Stimulated activated CD4-positive, alpha-beta T cell treated with anti-CD3 and anti-CD28 coated beads, TNF-alpha, amount 100 ng/mL, for 24 hours (primary cell): ENCODE results near the gene HIC1.
A peak's percentile ranks its signal among the peaks of the same experiment; 100 is the strongest.

Experiments used
- DNase-seq, 3 experiments: peaks; one replicate each; pipeline ENCODE4 v3.0.0-alpha.2; 2020; ENCODE audit warnings: low read depth in 3 of 3

HIC1 gene

DNA sequence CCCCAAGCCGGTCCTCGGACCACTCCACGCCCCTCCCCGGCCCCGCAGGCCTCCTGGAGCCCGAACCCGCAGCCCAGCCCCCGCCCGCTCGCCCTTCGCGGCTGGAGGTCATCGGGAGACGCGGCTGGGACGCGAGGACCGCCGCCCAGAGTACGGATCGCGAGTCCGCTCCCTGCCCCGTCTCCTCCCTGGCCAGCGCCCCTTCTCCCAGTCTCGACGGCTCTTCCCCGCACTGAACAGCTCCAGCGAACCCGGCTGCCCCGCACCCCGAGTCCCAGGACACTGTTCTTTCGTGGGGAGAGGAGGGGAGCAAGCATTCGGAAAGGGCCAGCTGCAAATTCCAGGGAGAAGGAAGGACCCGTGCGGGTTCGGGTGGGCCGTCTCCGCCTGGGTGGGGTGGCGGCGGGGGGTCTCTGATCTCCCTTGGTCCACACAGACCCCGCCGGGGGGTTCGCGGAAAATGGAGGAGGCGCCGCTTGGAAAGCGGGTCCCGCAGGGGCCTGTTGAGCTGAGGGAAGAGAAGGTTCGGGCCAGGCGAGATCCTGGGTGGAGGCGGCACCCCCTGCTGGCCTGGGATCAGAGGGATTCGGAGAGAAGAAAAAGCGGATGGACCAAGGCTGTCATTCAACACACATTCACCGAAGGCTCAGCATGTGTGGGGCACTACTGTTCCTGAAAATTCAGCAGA is 29.1 kb upstream of the HIC1 start:
- peak in 1 of 3 experiments; percentile 26 for DNase-seq

DNA sequence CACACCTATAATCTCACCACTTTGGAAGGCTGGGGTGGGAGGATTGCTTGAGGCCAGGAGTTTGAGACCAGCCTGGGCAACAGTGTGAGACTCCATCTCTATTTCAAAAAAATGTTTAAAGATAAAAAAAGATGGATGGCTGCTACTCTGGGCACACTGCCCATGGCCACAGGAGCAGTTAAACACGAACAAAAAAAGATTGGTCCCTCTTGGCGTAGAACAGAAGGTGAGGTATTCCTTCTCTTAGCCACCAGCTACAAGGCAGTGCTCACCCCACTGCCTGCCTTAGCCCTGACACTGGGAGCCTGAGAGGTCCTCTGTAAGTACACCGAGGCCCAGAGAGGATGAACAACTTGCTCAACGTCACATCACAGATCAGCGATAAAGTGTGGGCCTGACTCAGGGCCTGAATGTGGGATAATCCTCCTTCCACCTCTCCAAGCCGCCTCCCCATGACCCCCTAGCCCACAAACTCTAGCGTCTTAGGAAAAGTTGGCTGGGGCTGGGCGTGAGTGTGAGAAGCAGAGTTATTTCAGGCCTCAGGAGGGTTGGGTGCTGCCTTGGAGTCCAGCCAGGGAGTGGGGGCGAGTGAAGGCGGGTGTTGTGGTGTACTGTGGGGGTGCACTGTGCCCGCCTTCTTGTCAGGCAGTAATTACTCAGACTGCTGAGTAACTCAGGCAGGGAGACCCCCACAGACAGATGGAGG is 27.2 kb upstream of the HIC1 start:
- DNase-seq: no peak

DNA sequence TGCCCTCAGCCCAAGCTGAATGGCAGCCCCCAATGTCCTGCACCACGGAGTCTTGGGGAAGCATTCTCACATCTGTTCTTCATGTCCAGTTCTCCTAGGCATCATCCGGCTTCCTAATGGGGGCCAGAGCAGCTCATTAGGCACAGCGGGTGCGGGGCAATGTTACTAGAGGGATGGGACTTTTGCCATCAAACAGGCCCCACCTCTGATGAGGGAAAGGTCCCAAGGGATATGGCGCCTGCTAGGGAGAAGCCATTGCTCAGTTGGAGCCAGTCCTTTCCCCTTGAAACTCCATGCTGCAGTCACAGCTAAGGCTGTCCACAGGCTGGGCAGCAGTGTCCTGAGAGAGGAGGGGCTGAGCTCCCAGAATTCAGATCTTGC is 26.7 kb upstream of the HIC1 start:
- DNase-seq: no peak

GRCh38 chr17:2028737-2029136 is 26.2 kb upstream of the HIC1 start:
- no peak for DNase-seq

DNA sequence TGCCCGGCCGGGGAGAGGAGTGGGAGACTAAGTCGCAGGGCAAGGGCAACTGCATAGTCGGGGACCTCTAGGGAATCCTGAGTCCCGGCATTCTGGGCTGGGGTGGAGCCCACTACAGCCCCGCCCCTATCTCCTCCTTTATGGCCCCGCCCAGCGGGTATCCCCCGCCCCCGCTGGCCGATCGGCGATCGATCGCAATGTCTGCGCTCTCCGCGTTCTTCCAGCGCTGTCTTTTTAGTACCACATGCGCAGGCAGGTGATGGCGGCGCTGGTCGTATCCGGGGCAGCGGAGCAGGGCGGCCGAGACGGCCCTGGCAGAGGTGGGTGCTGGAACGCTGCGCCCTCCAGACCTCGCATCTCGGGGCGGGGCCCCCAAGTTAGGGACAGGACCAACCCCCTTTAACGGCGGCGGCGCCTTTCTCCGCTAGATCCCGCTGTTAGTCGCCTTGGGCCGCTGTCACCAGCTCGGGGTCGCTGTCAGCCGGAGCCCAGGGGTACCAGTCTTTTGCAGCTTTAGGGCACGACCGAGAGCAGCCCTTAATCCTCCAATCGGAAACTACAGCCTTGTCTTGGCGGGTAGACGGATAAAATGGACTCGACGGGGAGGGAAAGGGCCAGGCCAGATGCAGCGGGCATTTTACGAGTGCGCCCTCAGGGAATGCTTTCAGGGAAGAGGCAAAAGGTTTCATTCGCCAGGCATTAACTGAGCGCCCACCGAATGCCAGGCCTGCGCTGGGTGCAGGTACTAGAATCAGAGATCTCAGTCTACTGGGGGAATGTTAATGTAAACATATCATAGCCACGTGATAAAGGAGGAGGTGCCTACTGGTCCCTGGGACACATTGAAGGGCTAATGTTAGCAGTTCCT is 24.8 kb upstream of the HIC1 start, which contains the start of gene DPH1:
Gene DPH1, plus strand, starts transcription at position 243 of the 868 bp plus-strand sequence. Its CDS starts 17 bp downstream, at position 260.
- peak; percentile 70 to 87 (median 82) for DNase-seq

GRCh38 chr17:2030779-2031163 is 24.1 kb upstream of the HIC1 start:
- DNase-seq: peak in 1 of 3 experiments; percentile 46

- DNase-seq: no peak
Measured at GRCh38 chr17:2033153-2033552, 21.8 kb upstream of the HIC1 start.

- no peak for DNase-seq
Measured at GRCh38 chr17:2034157-2034556, 20.7 kb upstream of the HIC1 start.

DNA sequence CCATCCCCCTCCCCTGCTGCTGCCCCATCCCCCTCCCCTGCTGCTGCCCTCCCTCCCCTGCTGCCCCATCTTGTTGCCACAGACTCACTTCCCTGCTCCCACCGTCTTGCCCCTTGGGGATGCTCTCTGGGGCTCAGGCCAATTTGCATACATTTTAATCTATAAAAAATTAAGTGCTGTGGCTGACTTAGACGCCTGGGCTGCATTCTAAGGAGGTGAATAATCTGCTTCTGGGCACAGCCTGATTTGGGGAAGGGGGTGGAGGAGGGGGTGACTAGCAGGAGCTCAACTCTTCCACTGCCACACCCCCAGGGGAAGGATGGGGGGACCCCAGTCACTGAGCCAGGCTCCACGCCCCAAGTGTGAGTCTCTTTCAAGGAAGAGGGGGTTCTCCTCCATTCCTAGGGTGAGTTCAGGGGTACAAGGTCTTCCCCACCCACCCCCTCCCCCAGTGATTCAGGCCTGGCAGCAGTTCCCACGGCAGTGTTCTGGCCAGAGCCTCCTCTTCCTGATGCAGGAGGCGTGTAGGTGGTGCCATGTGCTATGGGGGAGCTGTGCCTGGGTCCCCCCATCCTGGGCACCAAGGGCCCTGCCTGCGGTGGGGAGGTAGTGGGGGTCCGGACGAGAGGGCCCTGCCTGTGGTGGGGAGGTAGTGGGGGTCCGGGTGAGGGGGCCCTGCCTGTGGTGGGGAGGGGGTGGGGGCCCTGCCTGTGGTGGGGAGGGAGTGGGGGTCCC is 19.9 kb upstream of the HIC1 start:
- DNase-seq: no peak

- DNase-seq: no peak
Measured at GRCh38 chr17:2035541-2036488, 19.1 kb upstream of the HIC1 start.

DNA sequence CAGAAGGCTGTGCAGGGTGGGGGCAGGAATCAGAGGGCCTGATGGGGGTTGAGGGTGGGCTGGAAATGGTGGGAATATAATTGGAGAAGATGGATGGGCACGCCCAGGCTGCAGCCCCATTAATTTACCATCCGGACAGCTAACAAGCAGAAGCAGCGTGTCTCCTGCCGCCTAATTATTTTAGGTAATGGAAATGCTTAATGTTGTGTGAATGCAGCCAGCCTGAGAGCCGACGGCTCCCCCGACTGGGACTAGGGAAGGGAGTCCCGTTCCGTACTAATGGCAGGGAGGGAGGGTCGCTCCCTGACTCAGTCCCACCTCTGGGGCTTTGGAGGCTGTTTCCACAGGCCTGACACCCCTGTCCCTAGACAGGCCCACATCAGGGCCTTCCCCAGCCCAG is 17.7 kb upstream of the HIC1 start:
- DNase-seq: no peak

GRCh38 chr17:2040219-2040827 is 14.6 kb upstream of the HIC1 start:
- DNase-seq: no peak

- DNase-seq: no peak
Measured at GRCh38 chr17:2040942-2041560, 13.9 kb upstream of the HIC1 start.

DNA sequence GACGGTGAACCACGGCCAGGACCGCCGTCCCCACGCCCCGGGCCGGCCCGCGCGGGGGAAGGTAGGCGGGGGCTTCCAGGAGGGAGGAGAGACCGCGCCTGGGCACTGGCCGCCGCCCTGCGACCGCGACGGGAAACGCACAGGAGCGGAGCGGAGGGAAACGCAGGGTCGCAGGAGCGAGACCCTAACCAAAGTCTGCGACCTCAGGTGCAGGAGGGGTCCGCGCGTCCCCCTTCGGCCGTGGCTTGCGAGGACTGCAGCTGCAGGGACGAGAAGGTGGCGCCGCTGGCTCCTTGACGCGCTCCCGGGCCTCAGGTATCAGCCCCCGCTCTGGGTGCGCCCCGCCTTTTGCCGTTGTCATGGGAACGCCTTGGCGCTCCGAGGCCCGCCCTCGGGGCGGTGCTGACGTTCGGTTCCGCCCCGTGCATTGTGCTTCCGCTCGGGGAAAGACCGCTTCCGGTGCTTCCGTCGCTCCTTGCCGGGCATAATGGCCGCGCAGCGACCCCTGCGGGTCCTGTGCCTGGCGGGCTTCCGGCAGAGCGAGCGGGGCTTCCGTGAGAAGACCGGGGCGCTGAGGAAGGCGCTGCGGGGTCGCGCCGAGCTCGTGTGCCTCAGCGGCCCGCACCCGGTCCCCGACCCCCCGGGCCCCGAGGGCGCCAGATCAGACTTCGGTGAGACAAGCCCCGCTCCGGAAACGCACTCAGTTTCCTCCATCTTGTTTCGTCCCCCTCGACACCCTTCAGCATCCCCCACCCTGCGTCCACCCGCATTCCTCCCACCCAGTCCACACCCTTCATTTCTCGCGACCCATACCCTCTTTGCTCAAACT is 13.1 kb upstream of the HIC1 start, which contains the start of gene OVCA2:
Gene OVCA2, plus strand, starts transcription at position 462 of the 829 bp plus-strand sequence. Its CDS starts 26 bp downstream, at position 488.
- DNase-seq: peak; percentile 94 to 97 (median 96)

DNA sequence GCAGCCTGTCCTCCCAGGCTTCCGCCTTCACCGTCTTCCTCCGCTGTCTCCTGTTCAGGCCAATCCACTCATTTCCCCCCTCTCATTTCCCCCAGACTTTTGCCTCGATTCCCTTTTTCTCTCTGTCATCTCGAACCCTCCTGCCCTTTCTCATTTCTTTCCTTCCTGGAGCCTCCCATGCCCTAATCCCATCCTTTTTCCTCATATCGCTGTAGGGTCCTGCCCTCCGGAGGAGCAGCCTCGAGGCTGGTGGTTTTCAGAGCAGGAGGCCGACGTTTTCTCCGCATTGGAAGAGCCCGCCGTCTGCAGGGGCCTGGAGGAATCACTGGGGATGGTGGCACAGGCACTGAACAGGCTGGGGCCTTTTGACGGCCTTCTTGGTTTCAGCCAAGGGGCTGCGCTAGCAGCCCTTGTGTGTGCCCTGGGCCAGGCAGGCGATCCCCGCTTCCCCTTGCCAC is 12.5 kb upstream of the HIC1 start:
- no peak for DNase-seq

DNA sequence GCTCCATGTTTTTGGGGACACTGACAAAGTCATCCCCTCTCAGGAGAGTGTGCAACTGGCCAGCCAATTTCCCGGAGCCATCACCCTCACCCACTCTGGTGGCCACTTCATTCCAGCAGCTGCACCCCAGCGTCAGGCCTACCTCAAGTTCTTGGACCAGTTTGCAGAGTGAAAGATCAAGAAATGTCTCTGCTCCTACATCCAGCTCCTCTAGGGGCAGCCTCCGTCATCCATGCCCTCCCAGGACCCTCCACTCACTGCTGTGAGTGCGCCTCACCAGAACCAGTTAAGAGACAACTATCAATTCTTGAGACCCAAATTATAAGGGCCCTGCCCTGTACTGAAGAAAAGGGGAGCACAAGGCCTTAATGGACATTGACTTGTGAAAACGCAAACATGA is 12.0 kb upstream of the HIC1 start:
- DNase-seq: no peak

DNA sequence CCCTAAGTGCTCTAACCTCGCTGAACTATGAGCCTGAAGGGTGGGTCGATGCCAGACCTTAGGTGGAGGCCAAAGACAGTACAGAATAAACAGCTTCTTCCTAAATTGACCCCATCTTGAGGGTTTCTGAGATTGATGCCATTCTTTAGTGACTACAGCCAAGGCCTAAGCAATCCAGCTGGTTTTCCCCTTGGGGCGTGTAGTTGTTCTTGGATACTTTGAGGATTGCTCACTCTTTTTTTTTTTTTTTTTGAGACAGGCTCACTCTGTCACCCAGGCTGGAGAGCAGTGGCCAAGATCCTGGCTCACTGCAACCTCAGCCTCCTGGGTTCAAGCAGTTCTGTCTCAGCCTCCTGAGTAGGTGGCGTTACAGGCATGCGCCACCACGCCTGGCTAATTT is 11.1 kb upstream of the HIC1 start:
- DNase-seq: no peak

GRCh38 chr17:2044263-2044894 is 10.5 kb upstream of the HIC1 start:
- DNase-seq: no peak
